SW 1271 (cell line): ENCODE measurements around the gene GDPD2.

ENCODE experiments used
- DNase-seq, 2 experiments: peaks; one replicate each; lab custom pipeline; 2025; lab: John Stamatoyannopoulos, UW

The GDPD2 gene

DNA sequence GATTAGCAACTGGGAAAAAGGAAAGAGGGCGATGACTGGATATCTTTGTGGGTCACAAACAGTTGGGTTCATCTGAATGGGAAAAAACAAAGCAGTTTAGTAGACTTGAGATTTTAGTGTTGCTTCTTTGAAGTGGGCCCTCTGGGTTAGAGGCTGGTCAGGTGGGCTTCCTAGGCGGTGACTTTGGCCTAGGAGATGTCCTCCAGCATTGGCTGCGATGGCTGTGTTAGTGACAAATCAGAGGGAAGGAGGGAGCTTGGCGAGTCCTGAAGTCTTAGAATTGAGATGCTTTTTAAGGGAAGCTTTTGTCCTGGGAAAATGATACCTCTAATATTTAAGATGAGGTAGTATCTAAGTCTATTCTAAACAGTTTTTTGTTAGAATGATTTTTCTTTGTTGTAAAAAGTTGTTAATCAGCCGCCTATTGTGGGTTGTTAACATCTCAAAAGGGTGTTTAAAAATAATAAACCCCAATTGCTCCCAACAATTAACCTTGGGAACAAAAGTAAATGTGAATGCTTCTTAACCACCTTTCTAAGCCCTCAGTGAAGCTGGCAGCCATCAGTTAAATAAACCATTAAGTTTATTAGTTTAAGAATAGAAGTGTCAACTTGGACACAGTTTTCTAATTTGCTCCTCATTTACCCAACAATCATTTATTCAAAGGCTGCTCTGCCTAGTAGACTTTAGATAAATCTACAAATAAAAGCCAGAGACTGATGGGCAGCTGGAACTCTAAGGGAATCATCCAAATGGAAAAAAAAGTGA lies 53.2 kb downstream of the GDPD2 start:
- no peak for DNase-seq

GRCh38 chrX:70476934-70477733 lies 54.0 kb downstream of the GDPD2 start:
- DNase-seq: no peak

DNA sequence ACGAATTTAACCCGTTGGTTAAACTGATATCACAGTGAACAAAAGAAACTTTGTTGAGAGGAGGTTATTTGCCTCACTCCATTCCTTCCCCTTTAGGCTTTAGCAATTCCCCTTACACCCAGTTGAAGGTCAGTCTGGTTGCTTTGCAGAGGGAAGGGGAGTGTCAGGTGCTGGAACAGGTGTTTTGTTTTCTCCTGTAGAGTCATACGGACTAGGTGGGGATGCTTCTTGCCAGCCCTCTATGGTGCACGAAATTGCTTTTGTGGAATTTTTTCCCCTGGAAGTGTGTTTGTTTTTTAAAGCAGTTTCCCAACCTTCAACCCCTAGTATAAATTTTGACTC lies 54.6 kb downstream of the GDPD2 start:
- no peak for DNase-seq

GRCh38 chrX:70478526-70479245 lies 55.6 kb downstream of the GDPD2 start:
- DNase-seq: no peak

DNA sequence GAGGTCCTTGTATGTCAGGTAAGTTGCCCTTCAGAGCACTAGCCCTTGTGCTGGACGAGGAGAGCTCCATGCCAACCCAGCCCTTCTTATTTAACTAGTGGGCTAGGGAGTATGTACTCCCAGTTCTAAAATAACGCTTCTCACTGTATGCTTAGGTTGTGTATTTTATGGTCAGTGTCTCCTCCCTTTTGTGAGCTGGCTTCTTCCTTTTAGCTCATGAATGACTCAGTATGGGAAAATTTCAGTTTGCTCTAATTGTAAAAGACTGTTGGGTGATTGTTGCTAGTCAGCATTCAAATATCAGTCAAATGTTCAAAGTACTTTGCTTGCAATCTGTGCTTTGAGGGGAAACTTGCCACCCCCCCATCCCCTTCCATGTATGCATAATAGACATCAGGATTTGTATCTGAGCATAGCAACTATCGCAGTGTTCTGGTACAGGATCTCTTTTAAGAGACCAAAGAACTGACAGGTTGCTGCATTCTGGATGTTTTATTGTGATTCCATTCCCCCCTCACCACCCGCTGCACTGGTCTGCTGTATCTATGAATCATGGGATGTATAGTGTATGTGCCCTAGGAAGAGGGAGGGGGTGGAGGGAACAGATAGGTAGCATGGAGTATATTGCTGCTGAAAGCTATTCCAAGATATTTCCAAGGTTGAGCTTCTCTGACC lies 56.3 kb downstream of the GDPD2 start:
- DNase-seq: peak; percentile 0 to 18

- no peak for DNase-seq
These were observed 57.0 kb downstream of the GDPD2 start for GRCh38 chrX:70479922-70480659.

- DNase-seq: no peak
These were observed 57.5 kb downstream of the GDPD2 start for GRCh38 chrX:70480660-70481018.

- DNase-seq: no peak
These were observed 58.6 kb downstream of the GDPD2 start for GRCh38 chrX:70481471-70482270.

DNA sequence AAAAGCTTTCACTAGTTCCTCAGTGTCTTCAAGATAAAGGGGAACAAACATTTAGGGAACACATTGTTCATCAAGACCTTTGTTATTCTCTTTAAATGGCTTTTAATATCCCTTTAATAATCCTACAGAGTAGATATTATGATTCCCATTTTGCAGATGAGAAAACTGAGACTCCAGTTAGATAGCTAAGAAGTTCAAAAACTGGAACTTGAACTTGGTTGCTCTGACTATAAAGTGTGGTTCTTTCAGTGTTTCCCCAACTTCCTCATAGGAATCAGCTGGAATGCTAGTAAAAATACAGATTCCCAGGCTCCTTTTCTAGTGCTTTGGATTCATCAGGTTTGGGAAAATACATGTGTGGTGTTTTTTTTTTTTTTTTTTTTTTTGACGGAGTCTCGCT lies 59.2 kb downstream of the GDPD2 start:
- DNase-seq: no peak
